ENCODE data around the gene TRIM63. TPM values are rescaled to one million over a fixed set of nuclear protein-coding genes. Genes with fewer than 3 reads are reported as not detected.

The TRIM63 gene
- total and polyA plus RNA-seq, 9 of the 15 experiments (the other 6 are each of a cell fraction or from before 2014, with no cell fraction given): 0.08 to 0.57 (median 0.36) TPM

GRCh38 chr1:26035959-26036755, 31.3 kb downstream of the TRIM63 start (continued):
- TF ChIP-seq ZNF609 (CRISPR knock-in tag; IDR thresholded peaks at IDR 0.05; ENCODE audit: borderline replicate concordance) (no peak), ZNF174 (CRISPR knock-in tag; IDR thresholded peaks at IDR 0.05) (no peak), MAFF (IDR thresholded peaks at IDR 0.05; ENCODE audit: low read length) (no peak), PML (IDR thresholded peaks at IDR 0.05; ENCODE audit: low read length) (no peak), SOX6 (IDR thresholded peaks at IDR 0.05) (no peak), HDGF (IDR thresholded peaks at IDR 0.05) (no peak; the same call in 1 of the 2 replicates), TBP (optimal IDR thresholded peaks at IDR 0.05; ENCODE audit: low read depth, low read length) (no peak), ZNF408 (CRISPR knock-in tag; IDR thresholded peaks at IDR 0.05; ENCODE audit: low read depth) (no peak), MCM3 (IDR thresholded peaks at IDR 0.05) (no peak), RUNX1 (IDR thresholded peaks at IDR 0.05; ENCODE audit: low read depth) (0 out of 2 replicates have a peak, but pooled peaks have one; percentile 40), ZNF717 (CRISPR knock-in tag; IDR thresholded peaks at IDR 0.05) (no peak), CTBP1 (IDR thresholded peaks at IDR 0.05; ENCODE audit: borderline replicate concordance) (peak; percentile 66), YBX1 (IDR thresholded peaks at IDR 0.05) (no peak), RFX1 (IDR thresholded peaks at IDR 0.05) (no peak), ZSCAN29 (IDR thresholded peaks at IDR 0.05) (no peak)
- TF ChIP-seq, protein P1, sequence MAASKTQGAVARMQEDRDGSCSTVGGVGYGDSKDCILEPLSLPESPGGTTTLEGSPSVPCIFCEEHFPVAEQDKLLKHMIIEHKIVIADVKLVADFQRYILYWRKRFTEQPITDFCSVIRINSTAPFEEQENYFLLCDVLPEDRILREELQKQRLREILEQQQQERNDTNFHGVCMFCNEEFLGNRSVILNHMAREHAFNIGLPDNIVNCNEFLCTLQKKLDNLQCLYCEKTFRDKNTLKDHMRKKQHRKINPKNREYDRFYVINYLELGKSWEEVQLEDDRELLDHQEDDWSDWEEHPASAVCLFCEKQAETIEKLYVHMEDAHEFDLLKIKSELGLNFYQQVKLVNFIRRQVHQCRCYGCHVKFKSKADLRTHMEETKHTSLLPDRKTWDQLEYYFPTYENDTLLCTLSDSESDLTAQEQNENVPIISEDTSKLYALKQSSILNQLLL (CRISPR knock-in tag; IDR thresholded peaks at IDR 0.05; ENCODE audit: borderline replicate concordance): no peak
- TF ChIP-seq, protein P2, sequence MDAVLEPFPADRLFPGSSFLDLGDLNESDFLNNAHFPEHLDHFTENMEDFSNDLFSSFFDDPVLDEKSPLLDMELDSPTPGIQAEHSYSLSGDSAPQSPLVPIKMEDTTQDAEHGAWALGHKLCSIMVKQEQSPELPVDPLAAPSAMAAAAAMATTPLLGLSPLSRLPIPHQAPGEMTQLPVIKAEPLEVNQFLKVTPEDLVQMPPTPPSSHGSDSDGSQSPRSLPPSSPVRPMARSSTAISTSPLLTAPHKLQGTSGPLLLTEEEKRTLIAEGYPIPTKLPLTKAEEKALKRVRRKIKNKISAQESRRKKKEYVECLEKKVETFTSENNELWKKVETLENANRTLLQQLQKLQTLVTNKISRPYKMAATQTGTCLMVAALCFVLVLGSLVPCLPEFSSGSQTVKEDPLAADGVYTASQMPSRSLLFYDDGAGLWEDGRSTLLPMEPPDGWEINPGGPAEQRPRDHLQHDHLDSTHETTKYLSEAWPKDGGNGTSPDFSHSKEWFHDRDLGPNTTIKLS (IDR thresholded peaks at IDR 0.05; ENCODE audit: borderline replicate concordance, low read depth): no peak
- TF ChIP-seq, protein P3, sequence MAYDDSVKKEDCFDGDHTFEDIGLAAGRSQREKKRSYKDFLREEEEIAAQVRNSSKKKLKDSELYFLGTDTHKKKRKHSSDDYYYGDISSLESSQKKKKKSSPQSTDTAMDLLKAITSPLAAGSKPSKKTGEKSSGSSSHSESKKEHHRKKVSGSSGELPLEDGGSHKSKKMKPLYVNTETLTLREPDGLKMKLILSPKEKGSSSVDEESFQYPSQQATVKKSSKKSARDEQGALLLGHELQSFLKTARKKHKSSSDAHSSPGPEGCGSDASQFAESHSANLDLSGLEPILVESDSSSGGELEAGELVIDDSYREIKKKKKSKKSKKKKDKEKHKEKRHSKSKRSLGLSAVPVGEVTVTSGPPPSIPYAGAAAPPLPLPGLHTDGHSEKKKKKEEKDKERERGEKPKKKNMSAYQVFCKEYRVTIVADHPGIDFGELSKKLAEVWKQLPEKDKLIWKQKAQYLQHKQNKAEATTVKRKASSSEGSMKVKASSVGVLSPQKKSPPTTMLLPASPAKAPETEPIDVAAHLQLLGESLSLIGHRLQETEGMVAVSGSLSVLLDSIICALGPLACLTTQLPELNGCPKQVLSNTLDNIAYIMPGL (CRISPR knock-in tag; IDR thresholded peaks at IDR 0.05): peak; percentile 59; the same call in 1 of the 2 replicates
